Neural cell (in vitro differentiated cells): Measurements from ENCODE around the gene MKRN2OS.

Experiments
- CTCF ChIP-seq: fragments of 450-650 bp; IDR thresholded peaks from 2 replicates; pipeline ENCODE4 v1.5.1; 2014; ENCODE audit warnings: antibody characterized with exemption, mild to moderate bottlenecking, moderate library complexity; ENCODE audit not compliant: poor library complexity, severe bottlenecking
- EZH2 ChIP-seq: fragments of 200-600, 300-800 bp; shearing (Covaris generic), sonication (generic); IDR thresholded peaks from 2 replicates; pipeline ENCODE4 v1.6.1; 2014; ENCODE audit warnings: antibody characterized with exemption, low read length, borderline replicate concordance, mild to moderate bottlenecking; ENCODE audit not compliant: insufficient read depth, poor library complexity, severe bottlenecking
- POLR2AphosphoS5 ChIP-seq: IDR thresholded peaks from 2 replicates; pipeline ENCODE4 v1.6.1; 2012
- SMC3 ChIP-seq: fragments of 450-650 bp; conservative IDR thresholded peaks from 2 replicates; pipeline ENCODE4 v1.6.1; 2014; ENCODE audit warnings: antibody characterized with exemption, mild to moderate bottlenecking, moderate library complexity; ENCODE audit not compliant: poor library complexity
- TAF1 ChIP-seq: IDR thresholded peaks from 2 replicates; pipeline ENCODE4 v1.6.1; 2012; ENCODE audit warnings: low read depth

- TF ChIP-seq TAF1 (no peak), CTCF (no peak), POLR2AphosphoS5 (no peak), EZH2 (no peak), SMC3 (no peak)
Measured at GRCh38 chr3:12544652-12545472, 437 bp downstream of the MKRN2OS start.
